ENCODE results near the gene PER1.

DNA sequence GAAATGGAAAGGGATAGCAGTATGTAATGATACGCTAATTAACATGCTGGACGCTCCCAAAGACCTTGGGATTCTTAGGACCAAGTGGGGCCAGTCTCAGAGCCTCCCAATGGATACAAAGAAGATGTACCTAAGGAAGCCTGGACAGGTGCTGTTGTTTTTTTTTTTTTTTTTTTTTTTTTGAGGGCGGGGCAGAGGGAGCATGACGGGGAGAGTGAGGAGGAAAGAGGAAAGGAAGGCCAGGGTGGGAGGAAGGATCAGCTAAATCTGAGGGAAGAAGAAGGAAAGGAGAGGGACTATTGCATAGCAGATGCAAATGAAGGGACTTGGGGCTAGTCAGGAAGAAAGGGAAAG, 8.0 kb upstream of the PER1 start:
- no peak for TF ChIP-seq EZH2 (IDR thresholded peaks at IDR 0.05; ENCODE audit: insufficient read depth, poor library complexity, severe bottlenecking)
- TF ChIP-seq EZH2phosphoT487 (IDR thresholded peaks at IDR 0.05; ENCODE audit: insufficient read depth, low read depth) = no peak
